Measurements from ENCODE around the gene ARHGAP8.
"Not testable (repeated sequence)": the region's sequence is repeated elsewhere in the genome, so short reads cannot be mapped to it uniquely, and the experiment has no call there.

The ARHGAP8 gene

GRCh38 chr22:44891791-44892190 lies 139.4 kb downstream of the ARHGAP8 start:
- DNase-seq = no peak

DNA sequence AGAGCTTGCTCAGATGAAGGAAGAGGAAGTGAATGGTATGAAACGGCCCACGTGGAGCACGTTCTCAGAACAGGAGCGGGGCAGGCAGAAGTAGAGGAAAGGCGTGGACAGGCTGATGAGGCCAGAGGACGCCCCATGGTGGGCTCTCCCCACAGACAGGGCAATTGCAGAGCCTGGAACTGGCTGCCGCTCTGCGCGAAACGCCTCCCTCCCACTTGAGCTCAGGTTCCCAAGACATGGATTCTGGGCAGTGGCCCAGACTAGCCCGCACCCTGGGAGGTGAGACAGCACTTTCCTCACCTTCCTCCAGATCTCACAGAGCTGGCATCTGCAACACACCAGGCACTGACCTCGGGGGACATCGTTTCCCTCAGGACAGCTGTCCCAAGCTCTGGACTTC lies 139.9 kb downstream of the ARHGAP8 start:
- no peak for DNase-seq

DNA sequence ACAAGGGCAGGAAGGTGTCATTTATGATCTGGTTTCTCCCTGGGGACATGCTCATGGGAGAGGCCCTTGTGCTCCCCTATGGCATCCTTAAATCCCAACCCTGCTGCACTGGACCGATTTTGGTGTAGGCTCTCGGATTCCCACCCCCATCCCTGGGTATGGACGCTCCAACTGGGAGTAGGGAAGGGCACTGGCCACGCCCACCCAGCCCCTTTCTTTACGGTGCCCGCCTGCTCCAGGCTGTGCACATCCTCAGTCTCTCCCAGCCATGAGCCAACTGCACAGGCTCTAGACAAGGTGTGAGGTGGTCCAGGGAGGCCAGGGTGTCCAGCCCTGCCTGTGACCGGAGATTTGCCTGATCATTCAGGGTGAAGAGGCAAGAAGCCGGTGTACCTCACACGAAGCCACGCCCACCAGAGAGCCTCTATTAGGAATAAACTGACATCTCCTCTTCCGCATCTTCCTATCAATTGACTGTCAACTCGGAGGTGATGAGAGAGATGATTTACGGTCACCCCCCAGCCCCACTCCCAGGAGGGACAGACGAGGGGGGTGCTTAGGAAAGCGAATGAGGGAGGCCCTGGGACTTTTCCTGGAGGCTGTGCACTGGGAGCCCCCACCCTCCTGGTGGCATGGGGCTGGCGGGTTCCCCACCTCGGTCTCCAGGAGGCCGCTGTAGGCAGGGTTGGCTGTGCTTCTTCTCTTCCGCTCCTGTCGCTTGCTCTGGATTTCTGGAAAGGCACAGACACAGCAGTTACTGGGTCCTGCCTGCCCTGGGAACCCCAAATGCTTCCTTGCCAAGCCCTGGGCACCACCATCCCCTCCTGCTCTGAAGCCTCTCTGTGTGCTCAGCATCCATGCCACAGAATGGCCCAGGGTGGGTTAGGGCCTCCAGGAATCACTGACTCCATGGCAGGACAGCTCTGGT lies 140.7 kb downstream of the ARHGAP8 start:
- DNase-seq = no peak

DNA sequence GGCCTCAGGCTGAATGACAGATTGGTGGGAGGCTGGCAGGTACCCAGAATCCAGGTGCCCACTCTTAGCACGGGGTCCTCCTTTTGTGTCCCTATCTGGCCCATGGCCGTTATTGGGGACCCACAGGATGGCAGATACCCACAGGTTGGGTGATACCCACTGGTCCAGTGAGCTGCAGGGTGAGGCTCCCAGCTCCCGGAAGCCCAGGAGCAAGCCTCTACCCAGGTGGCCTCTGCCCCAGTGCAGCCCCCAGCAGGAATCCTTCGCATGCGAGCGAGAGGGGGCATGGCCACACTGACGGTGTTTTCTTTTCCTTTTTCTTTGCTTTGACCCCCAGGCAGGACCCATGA lies 141.3 kb downstream of the ARHGAP8 start:
- no peak for DNase-seq

DNA sequence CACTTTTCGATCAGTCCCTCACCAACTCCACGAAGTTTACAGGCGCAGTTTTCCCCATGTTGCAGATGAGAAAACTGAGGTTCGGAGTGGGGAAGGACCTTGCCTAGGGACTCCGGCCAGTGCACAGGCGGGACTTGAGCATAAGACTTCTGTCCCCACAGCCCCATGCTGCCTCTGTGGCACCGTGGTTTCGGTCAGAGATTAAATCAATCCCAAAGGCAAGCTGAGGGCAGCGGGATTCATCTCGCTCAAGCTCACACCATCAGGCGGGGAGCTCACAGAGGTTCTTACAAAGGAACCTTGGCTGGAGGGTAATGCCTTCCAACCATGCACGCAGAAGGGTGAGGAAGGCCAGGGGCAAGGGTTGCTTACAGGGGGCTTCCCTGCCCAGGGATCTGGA lies 141.9 kb downstream of the ARHGAP8 start:
- no peak for DNase-seq

DNA sequence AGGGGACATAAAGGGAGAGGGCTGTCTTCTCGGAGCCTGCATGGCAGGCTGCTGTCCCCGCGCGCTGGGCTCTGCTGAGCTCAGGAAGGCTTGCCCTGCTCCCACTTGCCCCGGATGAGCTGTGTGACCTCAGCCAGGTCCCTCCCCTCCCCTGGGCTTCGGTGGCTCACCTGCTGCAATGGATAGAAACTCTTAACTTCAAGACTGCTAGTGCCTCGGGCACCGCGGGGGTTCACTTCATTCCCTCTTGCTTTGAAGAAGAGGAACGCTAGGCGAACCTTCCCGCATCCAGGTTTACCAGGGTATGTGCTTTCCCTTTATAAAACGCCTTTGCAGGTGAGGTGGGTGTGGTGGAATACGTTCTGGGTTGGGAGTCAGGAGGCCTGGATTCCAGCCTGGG lies 142.4 kb downstream of the ARHGAP8 start:
- DNase-seq = no peak

DNA sequence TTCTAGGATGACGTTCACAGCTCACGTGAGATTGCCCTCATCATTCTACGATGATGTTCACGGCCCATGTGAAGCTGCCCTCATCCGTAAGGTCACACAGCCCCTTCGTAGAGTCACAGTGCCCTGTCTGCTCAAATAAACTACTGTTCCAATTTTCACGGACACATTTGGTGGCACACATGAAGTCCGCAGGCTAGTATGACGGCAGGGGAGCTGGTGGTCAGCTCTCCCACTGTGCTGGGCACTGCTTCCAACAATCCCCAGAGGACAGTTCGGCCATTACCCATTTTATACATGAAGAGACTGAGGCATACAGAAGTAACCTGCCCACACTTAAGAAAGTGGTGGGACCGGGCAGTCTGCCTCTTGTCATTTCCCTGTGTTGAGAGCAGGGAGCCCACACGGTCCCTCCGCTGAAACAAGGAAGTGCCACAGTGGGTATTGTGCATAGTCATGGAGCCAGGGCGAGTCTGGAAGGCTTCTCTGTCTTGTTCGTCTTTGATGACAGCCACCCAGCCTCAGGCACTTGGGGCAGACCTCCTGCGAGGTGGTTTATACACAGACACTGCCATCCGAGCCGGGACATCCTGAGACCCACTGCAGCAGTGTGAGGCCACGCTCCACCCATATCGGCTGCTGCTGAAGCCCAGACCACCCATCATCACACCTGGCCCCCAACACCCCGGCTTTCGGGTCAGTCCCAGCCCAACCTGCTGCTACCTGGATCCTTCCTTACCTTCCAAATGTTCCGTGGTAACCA lies 143.1 kb downstream of the ARHGAP8 start:
- no peak for DNase-seq

GRCh38 chr22:44898236-44898635 lies 145.9 kb downstream of the ARHGAP8 start:
- no peak for DNase-seq

DNA sequence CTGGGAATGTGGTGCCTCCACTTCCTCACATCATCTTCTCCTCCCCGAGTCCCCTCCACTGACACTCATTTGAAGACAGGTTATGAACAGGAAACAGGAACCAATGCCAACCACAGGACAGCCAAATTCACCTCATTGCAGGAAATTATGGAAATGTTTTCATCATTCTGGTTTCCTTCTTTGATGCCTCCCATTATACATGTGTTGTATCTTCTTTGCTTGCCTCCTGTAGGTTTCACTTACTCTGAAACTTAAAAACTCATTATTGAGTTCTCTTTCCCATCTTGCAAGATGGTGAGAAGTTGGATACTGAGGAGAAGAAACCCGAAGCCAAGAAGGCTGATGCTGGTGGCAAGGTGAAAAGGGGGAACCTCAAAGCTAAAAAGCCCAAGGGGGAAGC lies 148.9 kb downstream of the ARHGAP8 start:
- no peak for DNase-seq

DNA sequence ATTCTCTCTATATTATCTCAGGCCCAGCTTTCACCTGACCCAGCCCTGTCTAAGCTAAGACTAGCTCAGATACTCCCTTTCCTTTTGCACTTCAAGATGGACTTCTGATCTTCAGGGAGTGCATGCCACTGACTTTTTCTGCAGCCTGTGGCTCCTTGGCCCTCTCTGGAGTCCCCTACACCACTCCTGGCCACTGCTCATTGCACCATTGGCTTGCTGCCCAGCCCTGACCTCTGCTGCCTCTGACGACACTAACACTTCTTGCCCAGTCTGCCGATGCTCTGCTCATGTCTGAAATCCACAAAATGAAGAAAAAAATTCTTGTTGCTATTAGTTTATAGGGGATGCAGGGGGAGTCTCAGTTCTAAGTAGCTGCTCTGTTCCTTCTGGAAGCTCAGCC lies 150.8 kb downstream of the ARHGAP8 start:
- DNase-seq = not testable (repeated sequence)

DNA sequence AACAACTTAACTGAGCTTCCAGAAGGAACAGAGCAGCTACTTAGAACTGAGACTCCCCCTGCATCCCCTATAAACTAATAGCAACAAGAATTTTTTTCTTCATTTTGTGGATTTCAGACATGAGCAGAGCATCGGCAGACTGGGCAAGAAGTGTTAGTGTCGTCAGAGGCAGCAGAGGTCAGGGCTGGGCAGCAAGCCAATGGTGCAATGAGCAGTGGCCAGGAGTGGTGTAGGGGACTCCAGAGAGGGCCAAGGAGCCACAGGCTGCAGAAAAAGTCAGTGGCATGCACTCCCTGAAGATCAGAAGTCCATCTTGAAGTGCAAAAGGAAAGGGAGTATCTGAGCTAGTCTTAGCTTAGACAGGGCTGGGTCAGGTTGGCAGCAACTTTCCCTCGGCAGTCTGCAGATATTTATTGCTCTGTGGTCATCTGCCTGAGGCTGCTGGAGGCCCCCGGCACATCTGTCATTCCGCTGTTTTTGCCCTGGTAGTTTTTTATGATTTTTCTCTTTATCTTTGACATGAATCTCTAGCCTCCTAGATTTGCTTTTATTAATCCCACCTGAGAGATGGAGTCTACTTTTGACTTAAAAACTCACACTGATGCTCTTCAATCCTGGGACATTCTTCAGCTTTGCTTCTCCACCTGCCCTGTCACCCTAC lies 152.2 kb downstream of the ARHGAP8 start:
- DNase-seq = not testable (repeated sequence)

DNA sequence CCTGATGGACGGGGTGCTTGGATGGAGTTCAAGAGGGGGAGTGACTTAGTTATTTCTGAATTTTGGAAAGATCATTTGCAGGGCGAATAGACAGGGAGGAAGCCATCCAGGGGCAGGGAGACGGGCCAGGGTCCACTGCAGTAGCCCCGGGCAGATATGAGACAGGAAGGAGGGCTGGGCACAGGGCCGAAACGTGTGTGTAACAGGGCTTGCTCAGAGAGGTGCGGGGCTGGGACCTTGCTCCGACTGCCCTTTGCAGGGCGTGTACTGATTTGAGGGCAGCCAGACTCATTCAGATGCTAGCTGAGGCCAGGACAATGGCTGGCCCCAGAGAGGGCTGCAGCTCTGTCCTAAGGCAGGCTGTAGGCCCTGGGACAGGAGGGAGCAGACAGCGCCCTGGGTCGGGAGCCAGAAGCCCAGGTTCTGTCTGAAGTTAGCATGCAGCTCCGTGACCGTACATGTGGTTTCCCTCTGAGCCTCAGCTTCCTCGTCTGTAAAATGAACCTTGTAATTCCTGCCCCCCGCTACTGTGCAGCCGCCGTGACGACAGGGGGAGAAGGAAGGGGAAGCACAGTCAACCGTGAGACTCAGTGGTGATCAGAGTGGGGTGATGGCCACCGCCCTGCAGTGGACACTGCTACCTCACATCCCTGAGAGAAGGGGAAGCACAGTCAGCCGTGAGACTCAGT lies 154.0 kb downstream of the ARHGAP8 start:
- no peak for DNase-seq

DNA sequence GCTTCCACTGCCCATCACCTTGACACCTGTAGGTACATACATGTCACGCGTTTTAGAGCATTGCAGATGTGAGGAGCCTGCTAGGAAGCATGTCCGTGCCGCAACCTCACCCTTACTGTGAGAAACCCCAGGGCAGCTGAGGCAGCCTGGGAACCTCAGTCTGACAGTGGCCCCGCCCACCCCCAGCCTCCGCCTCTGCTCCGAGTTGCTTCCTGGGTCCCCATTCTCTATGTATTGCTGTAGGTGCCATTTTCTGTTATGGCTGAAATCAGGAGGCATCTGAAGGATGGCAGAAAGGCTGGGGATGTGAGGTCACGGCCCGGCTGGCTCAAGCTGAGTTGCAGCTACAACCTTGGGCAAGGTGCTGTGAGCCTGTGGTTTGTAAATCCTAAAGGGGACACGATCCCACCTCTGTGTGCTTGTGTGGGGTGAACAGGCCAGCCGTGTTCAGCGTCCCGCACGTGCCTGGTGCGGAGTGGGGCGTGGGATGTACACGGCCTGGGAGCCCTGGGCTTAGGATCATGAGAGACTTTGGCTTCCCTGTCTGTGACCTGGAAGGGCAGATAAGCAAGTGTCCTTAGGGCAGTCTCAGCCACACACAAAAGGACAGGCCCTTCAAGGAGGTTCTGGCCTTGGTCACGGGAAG lies 154.7 kb downstream of the ARHGAP8 start:
- DNase-seq = no peak

- DNase-seq = no peak
Measured at GRCh38 chr22:44907765-44908737, 155.7 kb downstream of the ARHGAP8 start.

- no peak for DNase-seq
Measured at GRCh38 chr22:44909241-44909640, 156.9 kb downstream of the ARHGAP8 start.

All from NCI-H226 (cell line).